ENCODE results near the gene ZNF883.
"Not testable (repeated sequence)": the region's sequence is repeated elsewhere in the genome, so short reads cannot be mapped to it uniquely, and the experiment has no call there.

- TF ChIP-seq, protein P1, sequence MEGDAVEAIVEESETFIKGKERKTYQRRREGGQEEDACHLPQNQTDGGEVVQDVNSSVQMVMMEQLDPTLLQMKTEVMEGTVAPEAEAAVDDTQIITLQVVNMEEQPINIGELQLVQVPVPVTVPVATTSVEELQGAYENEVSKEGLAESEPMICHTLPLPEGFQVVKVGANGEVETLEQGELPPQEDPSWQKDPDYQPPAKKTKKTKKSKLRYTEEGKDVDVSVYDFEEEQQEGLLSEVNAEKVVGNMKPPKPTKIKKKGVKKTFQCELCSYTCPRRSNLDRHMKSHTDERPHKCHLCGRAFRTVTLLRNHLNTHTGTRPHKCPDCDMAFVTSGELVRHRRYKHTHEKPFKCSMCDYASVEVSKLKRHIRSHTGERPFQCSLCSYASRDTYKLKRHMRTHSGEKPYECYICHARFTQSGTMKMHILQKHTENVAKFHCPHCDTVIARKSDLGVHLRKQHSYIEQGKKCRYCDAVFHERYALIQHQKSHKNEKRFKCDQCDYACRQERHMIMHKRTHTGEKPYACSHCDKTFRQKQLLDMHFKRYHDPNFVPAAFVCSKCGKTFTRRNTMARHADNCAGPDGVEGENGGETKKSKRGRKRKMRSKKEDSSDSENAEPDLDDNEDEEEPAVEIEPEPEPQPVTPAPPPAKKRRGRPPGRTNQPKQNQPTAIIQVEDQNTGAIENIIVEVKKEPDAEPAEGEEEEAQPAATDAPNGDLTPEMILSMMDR (conservative IDR thresholded peaks at IDR 0.05; ENCODE audit: low read depth, low read length) = not testable (repeated sequence)
- not testable (repeated sequence) for TF ChIP-seq EZH2 (IDR thresholded peaks at IDR 0.05; ENCODE audit: low read length, unreplicated experiment)
These were observed 47.7 kb upstream of the ZNF883 start for GRCh38 chr9:113059581-113060284.
